Sigmoid colon (tissue), 4 donors: ENCODE results near the gene CHD1L.

Experiments
- CTCF ChIP-seq, 4 experiments: fragments of 450-650 bp in 3 of 4; fragments of 200-600 bp in 1 of 4; IDR thresholded peaks; one replicate each; pipeline ENCODE4 v1.5.1; 2016 to 2019; ENCODE audit warnings: antibody characterized with exemption in 4 of 4, mild to moderate bottlenecking in 3 of 4, moderate library complexity in 2 of 4
- EP300 ChIP-seq, 4 donors: sonication (generic); formaldehyde crosslinking; IDR thresholded peaks; one replicate each; pipeline ENCODE4 v1.6.1; 2017; ENCODE audit warnings: antibody characterized with exemption in 4 of 4

DNA sequence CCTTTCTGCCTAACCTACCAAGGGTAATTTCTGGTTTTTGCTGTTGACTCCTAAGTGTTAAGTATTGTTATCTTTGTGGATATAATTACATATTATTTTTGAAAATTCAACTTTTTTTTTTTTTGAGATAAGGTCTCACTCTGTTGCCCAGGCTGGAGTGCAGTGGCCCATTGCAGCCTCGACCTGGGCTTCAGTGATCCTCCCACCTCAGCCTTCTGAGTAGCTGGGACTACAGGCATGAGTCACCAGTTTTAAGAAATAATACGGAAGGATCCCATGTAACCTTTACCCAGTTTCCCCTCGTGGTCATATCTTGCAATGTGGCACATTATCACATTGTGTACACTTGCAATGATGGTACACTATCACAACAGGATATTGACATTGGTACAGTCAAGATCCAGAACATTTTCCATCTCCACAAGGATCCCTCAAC is 3.1 kb downstream of the CHD1L start:
- TF ChIP-seq CTCF (IDR thresholded peaks at IDR 0.05) = no peak
- TF ChIP-seq EP300 (IDR thresholded peaks at IDR 0.05) = no peak
